HEK293 (cell line): ENCODE measurements around the gene RHBG.

Experiments used
- CTCF ChIA-PET: fragments of 350-600 bp; formaldehyde crosslinking; extraction: SDS; loops from one replicate; lab custom pipeline; 2021; ENCODE audit warnings: antibody characterized with exemption; lab: Yijun Ruan, JAX
- POLR2A ChIA-PET: fragments of 300-600 bp; formaldehyde crosslinking; extraction: SDS; loops from one replicate; lab custom pipeline; 2020; ENCODE audit warnings: antibody characterized with exemption, inconsistent platforms; lab: Yijun Ruan, JAX
- H3K27ac ChIP-seq: fragments of 200-500 bp; sonication (Bioruptor generic); 2 replicates; pipeline ENCODE4 v1.5.1; 2014; ENCODE audit warnings: low read depth, low read length, control low read depth, inconsistent platforms; ENCODE audit errors: extremely low read depth
- H3K36me3 ChIP-seq, 2 experiments: fragments of 200-500 bp in 1 of 2; sonication (Bioruptor generic) in 1 of 2; 1 replicate in 1 of 2; 2 replicates in 1 of 2; pipeline ENCODE4 v1.5.1; 2014 to 2017; ENCODE audit warnings: inconsistent platforms in 2 of 2, low read length in 2 of 2; ENCODE audit not compliant: control insufficient read depth in 2 of 2, insufficient read depth in 1 of 2
- H3K4me1 ChIP-seq: fragments of 200-500 bp; sonication (Bioruptor generic); 2 replicates; pipeline ENCODE4 v1.5.1; 2014; ENCODE audit warnings: mild to moderate bottlenecking, low read length, inconsistent platforms; ENCODE audit not compliant: control insufficient read depth, insufficient read depth
- H3K4me3 ChIP-seq: 2 replicates; pipeline ENCODE4 v1.5.1; 2011; ENCODE audit warnings: low read depth, mild to moderate bottlenecking, control low read depth, low read length, moderate library complexity
- H3K9me3 ChIP-seq: fragments of 200-500 bp; sonication (Bioruptor generic); 2 replicates; pipeline ENCODE4 v1.5.1; 2014; ENCODE audit warnings: low read depth, low read length, inconsistent platforms; ENCODE audit not compliant: control insufficient read depth, insufficient read depth
- FEZF1 ChIP-seq: fragments of 450-650 bp; formaldehyde crosslinking; IDR thresholded peaks from 2 replicates; pipeline ENCODE4 v1.5.1; 2016; ENCODE audit warnings: missing biosample characterization, missing genetic modification characterization
- GFI1B ChIP-seq: fragments of 450-650 bp; formaldehyde crosslinking; IDR thresholded peaks from 2 replicates; pipeline ENCODE4 v1.5.1; 2016; ENCODE audit warnings: missing biosample characterization, missing genetic modification characterization
- GLI2 ChIP-seq: fragments of 450-650 bp; formaldehyde crosslinking; IDR thresholded peaks from 2 replicates; pipeline ENCODE4; 2017; ENCODE audit warnings: missing biosample characterization, missing genetic modification characterization, low read depth, borderline replicate concordance
- IKZF3 ChIP-seq: fragments of 450-650 bp; IDR thresholded peaks from 2 replicates; pipeline ENCODE4 v1.5.0; 2018; ENCODE audit warnings: missing biosample characterization, mild to moderate bottlenecking, missing genetic modification characterization, moderate library complexity
- MEIS1 ChIP-seq: sonication (generic); formaldehyde crosslinking; IDR thresholded peaks from 2 replicates; pipeline ENCODE4 v1.8.1; 2022; ENCODE audit warnings: missing genetic modification reagents, mild to moderate bottlenecking, borderline replicate concordance
- MZF1 ChIP-seq: fragments of 450-650 bp; formaldehyde crosslinking; IDR thresholded peaks from 2 replicates; pipeline ENCODE4 v1.5.1; 2017; ENCODE audit warnings: missing biosample characterization, missing genetic modification characterization, borderline replicate concordance
- OVOL3 ChIP-seq: fragments of 450-650 bp; formaldehyde crosslinking; IDR thresholded peaks from 2 replicates; pipeline ENCODE4 v1.5.1; 2016; ENCODE audit warnings: missing biosample characterization, missing genetic modification characterization
- RBAK ChIP-seq: fragments of 450-650 bp; formaldehyde crosslinking; IDR thresholded peaks from 2 replicates; pipeline ENCODE4 v1.5.1; 2016; ENCODE audit warnings: missing biosample characterization, missing genetic modification characterization
- SALL2 ChIP-seq: fragments of 450-650 bp; formaldehyde crosslinking; IDR thresholded peaks from 2 replicates; pipeline ENCODE4 v1.5.0; 2017; ENCODE audit warnings: missing biosample characterization, mild to moderate bottlenecking, missing genetic modification characterization, borderline replicate concordance
- SCRT2 ChIP-seq: fragments of 450-650 bp; formaldehyde crosslinking; IDR thresholded peaks from 2 replicates; pipeline ENCODE4 v1.5.1; 2016; ENCODE audit warnings: missing biosample characterization, missing genetic modification characterization
- SP2 ChIP-seq: fragments of 450-650 bp; formaldehyde crosslinking; IDR thresholded peaks from 2 replicates; pipeline ENCODE4 v1.5.1; 2016; ENCODE audit warnings: missing biosample characterization, missing genetic modification characterization
- SP3 ChIP-seq: fragments of 450-650 bp; formaldehyde crosslinking; IDR thresholded peaks from 2 replicates; pipeline ENCODE4 v1.5.1; 2016; ENCODE audit warnings: missing biosample characterization, missing genetic modification characterization
- ZBTB7A ChIP-seq: fragments of 450-650 bp; formaldehyde crosslinking; IDR thresholded peaks from 2 replicates; pipeline ENCODE4 v1.5.1; 2016; ENCODE audit warnings: low read depth, missing biosample characterization, missing genetic modification characterization
- ZEB2 ChIP-seq: fragments of 450-650 bp; formaldehyde crosslinking; IDR thresholded peaks from 2 replicates; pipeline ENCODE4 v1.5.1; 2016; ENCODE audit warnings: missing biosample characterization, missing genetic modification characterization
- ZFHX2 ChIP-seq: fragments of 450-650 bp; formaldehyde crosslinking; conservative IDR thresholded peaks from 2 replicates; pipeline ENCODE4 v1.5.1; 2016; ENCODE audit warnings: missing biosample characterization, missing genetic modification characterization
- ZNF169 ChIP-seq: fragments of 450-650 bp; formaldehyde crosslinking; IDR thresholded peaks from 2 replicates; pipeline ENCODE4 v1.5.1; 2016; ENCODE audit warnings: missing biosample characterization, missing genetic modification characterization
- ZNF239 ChIP-seq: fragments of 450-650 bp; formaldehyde crosslinking; IDR thresholded peaks from 2 replicates; pipeline ENCODE4 v1.5.1; 2016; ENCODE audit warnings: missing biosample characterization, missing genetic modification characterization
- ZNF266 ChIP-seq: fragments of 450-650 bp; formaldehyde crosslinking; IDR thresholded peaks from 2 replicates; pipeline ENCODE4 v1.5.1; 2016; ENCODE audit warnings: missing biosample characterization, missing genetic modification characterization, low read depth
- ZNF366 ChIP-seq: fragments of 450-650 bp; formaldehyde crosslinking; conservative IDR thresholded peaks from 2 replicates; pipeline ENCODE4 v1.5.1; 2016; ENCODE audit warnings: missing biosample characterization, missing genetic modification characterization
- ZNF501 ChIP-seq: fragments of 450-650 bp; formaldehyde crosslinking; IDR thresholded peaks from 2 replicates; pipeline ENCODE4 v1.5.1; 2016; ENCODE audit warnings: missing biosample characterization, missing genetic modification characterization
- ZNF544 ChIP-seq: fragments of 450-650 bp; formaldehyde crosslinking; IDR thresholded peaks from 2 replicates; pipeline ENCODE4 v1.5.0; 2017; ENCODE audit warnings: missing biosample characterization, missing genetic modification characterization
- ZNF664 ChIP-seq: fragments of 450-650 bp; formaldehyde crosslinking; IDR thresholded peaks from 2 replicates; pipeline ENCODE4 v1.5.1; 2016; ENCODE audit warnings: missing biosample characterization, missing genetic modification characterization
- ZNF677 ChIP-seq: fragments of 450-650 bp; IDR thresholded peaks from 2 replicates; pipeline ENCODE4 v1.5.0; 2018; ENCODE audit warnings: missing biosample characterization, mild to moderate bottlenecking, missing genetic modification characterization, moderate library complexity
- ZNF837 ChIP-seq: fragments of 450-650 bp; formaldehyde crosslinking; IDR thresholded peaks from 2 replicates; pipeline ENCODE4 v1.5.1; 2016; ENCODE audit warnings: missing biosample characterization, missing genetic modification characterization
- ZSCAN23 ChIP-seq: fragments of 450-650 bp; formaldehyde crosslinking; IDR thresholded peaks from 2 replicates; pipeline ENCODE4 v1.5.1; 2016; ENCODE audit warnings: missing biosample characterization, missing genetic modification characterization
- ZSCAN30 ChIP-seq: fragments of 450-650 bp; IDR thresholded peaks from 2 replicates; pipeline ENCODE4 v1.5.1; 2018; ENCODE audit warnings: missing biosample characterization, mild to moderate bottlenecking, missing genetic modification characterization, moderate library complexity
- TF ChIP-seq, protein P1 (sequence below): fragments of 450-650 bp; formaldehyde crosslinking; IDR thresholded peaks from 2 replicates; pipeline ENCODE4 v1.5.1; 2016; ENCODE audit warnings: missing biosample characterization, missing genetic modification characterization, borderline replicate concordance
- TF ChIP-seq, protein P2 (sequence below): fragments of 450-650 bp; formaldehyde crosslinking; IDR thresholded peaks from 2 replicates; pipeline ENCODE4 v1.5.1; 2016; ENCODE audit warnings: missing biosample characterization, missing genetic modification characterization
- TF ChIP-seq, protein P3 (sequence below): fragments of 450-650 bp; formaldehyde crosslinking; IDR thresholded peaks from 2 replicates; pipeline ENCODE4 v1.5.1; 2017; ENCODE audit warnings: missing biosample characterization, missing genetic modification characterization
- TF ChIP-seq, protein P4 (sequence below): fragments of 450-650 bp; formaldehyde crosslinking; optimal IDR thresholded peaks from 2 replicates; pipeline ENCODE3; 2016; ENCODE audit warnings: missing biosample characterization, mild to moderate bottlenecking, missing genetic modification characterization
- TF ChIP-seq, protein P5 (sequence below): fragments of 450-650 bp; formaldehyde crosslinking; IDR thresholded peaks from 2 replicates; pipeline ENCODE4 v1.5.1; 2016; ENCODE audit warnings: missing biosample characterization, missing genetic modification characterization

The RHBG gene

DNA sequence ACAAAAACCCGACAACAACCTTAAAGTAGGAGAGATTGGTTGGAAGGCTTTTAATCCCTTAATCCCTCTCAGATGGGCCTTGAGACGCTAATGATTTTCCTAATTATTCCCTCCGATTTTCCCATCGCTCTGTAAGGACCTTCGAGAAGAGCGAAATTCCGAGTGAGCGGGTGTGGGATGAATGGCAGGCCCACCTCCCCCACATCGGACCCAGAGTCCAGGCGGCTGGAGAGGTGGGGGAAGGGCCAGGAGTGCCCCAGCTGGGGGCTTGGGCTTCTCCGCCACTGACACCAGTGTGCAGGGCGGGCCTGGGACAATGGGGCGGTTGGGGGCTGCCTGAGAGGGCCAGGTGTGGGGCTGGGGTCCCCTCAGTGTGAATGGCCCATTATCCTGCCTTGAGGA lies 23.4 kb downstream of the RHBG start:
- POLR2A ChIA-PET = no interaction called here
- H3K4me1 ChIP-seq = no peaks in the 10 kb centered on the region
- CTCF ChIA-PET = interaction anchor here (0.6 to 17.5 kb wide), 3 partner anchors 27 to 166 kb away, joined by 3 to 439 read pairs (median 3); no protein-coding TSS in a partner anchor
- no peaks in the 10 kb centered on the region for H3K9me3 ChIP-seq
- TF ChIP-seq SP2 (tag by site-specific recombination) (no peak), SP3 (tag by site-specific recombination) (no peak), ZNF501 (no peak), GFI1B (tag by site-specific recombination) (no peak), ZSCAN30 (tag by site-specific recombination) (no peak), SALL2 (tag by site-specific recombination) (no peak), ZNF837 (tag by site-specific recombination) (no peak), ZNF544 (tag by site-specific recombination) (no peak), ZNF239 (tag by site-specific recombination) (no peak), ZBTB7A (no peak)
- TF ChIP-seq, protein P1, sequence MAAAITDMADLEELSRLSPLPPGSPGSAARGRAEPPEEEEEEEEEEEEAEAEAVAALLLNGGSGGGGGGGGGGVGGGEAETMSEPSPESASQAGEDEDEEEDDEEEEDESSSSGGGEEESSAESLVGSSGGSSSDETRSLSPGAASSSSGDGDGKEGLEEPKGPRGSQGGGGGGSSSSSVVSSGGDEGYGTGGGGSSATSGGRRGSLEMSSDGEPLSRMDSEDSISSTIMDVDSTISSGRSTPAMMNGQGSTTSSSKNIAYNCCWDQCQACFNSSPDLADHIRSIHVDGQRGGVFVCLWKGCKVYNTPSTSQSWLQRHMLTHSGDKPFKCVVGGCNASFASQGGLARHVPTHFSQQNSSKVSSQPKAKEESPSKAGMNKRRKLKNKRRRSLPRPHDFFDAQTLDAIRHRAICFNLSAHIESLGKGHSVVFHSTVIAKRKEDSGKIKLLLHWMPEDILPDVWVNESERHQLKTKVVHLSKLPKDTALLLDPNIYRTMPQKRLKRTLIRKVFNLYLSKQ = no peak
- TF ChIP-seq, protein P2, sequence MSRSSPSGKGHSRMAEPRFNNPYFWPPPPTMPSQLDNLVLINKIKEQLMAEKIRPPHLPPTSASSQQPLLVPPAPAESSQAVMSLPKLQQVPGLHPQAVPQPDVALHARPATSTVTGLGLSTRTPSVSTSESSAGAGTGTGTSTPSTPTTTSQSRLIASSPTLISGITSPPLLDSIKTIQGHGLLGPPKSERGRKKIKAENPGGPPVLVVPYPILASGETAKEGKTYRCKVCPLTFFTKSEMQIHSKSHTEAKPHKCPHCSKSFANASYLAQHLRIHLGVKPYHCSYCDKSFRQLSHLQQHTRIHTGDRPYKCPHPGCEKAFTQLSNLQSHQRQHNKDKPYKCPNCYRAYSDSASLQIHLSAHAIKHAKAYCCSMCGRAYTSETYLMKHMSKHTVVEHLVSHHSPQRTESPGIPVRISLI (tag by site-specific recombination) = no peak
- no peak overlapping the region for H3K4me3 ChIP-seq
- H3K36me3 ChIP-seq = no peaks in the 10 kb centered on the region
- no peak overlapping the region for H3K27ac ChIP-seq

DNA sequence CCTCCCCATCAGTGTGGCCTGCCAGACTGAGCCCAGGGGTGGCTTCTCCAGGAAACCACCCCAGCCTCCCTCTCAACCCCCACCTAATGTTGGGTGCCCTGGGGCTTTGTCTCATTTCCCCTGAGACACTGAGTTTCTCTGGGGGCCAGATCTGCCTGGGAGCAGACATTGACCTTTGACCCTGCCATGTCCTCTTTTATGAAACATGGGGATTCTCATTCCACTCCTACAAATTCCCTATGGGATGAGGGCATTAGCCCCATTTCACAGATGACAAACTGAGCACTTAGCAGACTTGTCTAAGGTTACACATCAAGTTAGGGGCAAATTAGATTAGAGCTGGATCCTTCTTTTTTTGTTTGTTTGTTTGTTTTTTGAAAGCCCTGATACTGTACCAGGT lies 24.1 kb downstream of the RHBG start:
- Histone ChIP-seq H3K4me1 (no peaks in the 10 kb centered on the region), H3K27ac (no peak overlapping the region), H3K36me3 (no peaks in the 10 kb centered on the region), H3K9me3 (no peaks in the 10 kb centered on the region), H3K4me3 (no peak overlapping the region)
- CTCF ChIA-PET = interaction anchor here (0.7 to 1.4 kb wide), 2 partner anchors 8 to 62 kb away, joined by 3 to 6 read pairs; no protein-coding TSS in a partner anchor
- POLR2A ChIA-PET = no interaction called here
- TF ChIP-seq ZSCAN23 (no peak), ZFHX2 (tag by site-specific recombination) (no peak), ZNF664 (no peak), ZNF266 (tag by site-specific recombination) (no peak), MZF1 (tag by site-specific recombination) (no peak), MEIS1 (CRISPR knock-in tag) (no peak), IKZF3 (tag by site-specific recombination) (no peak), GLI2 (tag by site-specific recombination) (no peak), ZNF677 (no peak), ZEB2 (tag by site-specific recombination) (no peak), ZNF169 (tag by site-specific recombination) (no peak), ZNF366 (no peak), SCRT2 (tag by site-specific recombination) (no peak), OVOL3 (tag by site-specific recombination) (no peak), RBAK (tag by site-specific recombination) (no peak), FEZF1 (tag by site-specific recombination) (no peak)
- TF ChIP-seq, protein P3, sequence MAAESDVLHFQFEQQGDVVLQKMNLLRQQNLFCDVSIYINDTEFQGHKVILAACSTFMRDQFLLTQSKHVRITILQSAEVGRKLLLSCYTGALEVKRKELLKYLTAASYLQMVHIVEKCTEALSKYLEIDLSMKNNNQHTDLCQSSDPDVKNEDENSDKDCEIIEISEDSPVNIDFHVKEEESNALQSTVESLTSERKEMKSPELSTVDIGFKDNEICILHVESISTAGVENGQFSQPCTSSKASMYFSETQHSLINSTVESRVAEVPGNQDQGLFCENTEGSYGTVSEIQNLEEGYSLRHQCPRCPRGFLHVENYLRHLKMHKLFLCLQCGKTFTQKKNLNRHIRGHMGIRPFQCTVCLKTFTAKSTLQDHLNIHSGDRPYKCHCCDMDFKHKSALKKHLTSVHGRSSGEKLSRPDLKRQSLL (tag by site-specific recombination) = no peak
- TF ChIP-seq, protein P4, sequence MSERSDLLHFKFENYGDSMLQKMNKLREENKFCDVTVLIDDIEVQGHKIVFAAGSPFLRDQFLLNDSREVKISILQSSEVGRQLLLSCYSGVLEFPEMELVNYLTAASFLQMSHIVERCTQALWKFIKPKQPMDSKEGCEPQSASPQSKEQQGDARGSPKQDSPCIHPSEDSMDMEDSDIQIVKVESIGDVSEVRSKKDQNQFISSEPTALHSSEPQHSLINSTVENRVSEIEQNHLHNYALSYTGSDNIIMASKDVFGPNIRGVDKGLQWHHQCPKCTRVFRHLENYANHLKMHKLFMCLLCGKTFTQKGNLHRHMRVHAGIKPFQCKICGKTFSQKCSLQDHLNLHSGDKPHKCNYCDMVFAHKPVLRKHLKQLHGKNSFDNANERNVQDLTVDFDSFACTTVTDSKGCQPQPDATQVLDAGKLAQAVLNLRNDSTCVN (tag by site-specific recombination) = no peak
- TF ChIP-seq, protein P5, sequence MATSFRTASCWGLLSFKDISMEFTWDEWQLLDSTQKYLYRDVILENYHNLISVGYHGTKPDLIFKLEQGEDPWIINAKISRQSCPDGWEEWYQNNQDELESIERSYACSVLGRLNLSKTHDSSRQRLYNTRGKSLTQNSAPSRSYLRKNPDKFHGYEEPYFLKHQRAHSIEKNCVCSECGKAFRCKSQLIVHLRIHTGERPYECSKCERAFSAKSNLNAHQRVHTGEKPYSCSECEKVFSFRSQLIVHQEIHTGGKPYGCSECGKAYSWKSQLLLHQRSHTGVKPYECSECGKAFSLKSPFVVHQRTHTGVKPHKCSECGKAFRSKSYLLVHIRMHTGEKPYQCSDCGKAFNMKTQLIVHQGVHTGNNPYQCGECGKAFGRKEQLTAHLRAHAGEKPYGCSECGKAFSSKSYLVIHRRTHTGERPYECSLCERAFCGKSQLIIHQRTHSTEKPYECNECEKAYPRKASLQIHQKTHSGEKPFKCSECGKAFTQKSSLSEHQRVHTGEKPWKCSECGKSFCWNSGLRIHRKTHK (tag by site-specific recombination) = no peak
